GM18858 (cell line): ENCODE results near the gene PLXNC1.
A peak's percentile ranks its signal among the peaks of the same experiment; 100 is the strongest.

Source experiments
- ATAC-seq: cut with Tn5 transposase; IDR thresholded peaks from one replicate; pipeline ENCODE4 v1.9.1; 2021; ENCODE audit not compliant: unreplicated experiment

PLXNC1 gene

DNA sequence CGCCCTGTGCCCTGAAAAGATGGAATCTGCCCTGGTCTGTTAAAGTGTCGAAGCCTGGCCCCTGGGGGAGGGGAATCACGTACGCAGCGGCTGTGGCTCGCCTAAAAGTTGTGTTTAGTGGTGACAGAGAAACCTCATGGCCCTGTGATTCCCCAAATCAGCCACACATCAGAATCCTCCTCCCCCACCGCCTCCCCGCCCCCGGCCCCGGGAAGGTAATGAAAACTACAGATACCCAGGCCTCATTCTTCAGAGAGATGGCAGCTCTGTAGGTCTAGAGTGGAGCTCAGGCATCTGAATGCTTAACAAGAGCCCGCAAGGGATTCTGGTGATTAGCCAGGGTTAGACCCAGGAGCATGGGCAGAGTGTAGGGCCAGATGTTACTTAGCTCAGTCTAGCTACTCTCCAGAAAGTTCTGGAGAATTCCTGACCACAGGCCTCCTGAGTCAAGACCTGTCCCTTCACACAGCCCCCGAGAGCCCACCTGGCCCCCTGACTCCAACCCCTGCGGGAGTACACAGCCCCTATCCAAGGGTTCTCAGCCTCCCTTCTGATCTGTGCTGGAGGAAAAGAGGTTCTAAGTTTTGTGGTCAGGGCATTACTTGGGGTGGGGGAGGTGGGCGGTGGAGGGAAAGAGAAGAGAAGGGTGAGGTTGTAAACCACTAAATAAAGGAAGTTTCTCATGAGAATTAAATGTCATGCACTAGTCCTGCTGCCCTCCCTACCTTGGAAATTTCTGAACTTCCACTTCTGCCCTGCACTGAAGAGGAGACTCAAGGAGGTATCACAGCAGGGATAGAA lies 114.8 kb downstream of the PLXNC1 start:
- ATAC-seq = peak; percentile 31

DNA sequence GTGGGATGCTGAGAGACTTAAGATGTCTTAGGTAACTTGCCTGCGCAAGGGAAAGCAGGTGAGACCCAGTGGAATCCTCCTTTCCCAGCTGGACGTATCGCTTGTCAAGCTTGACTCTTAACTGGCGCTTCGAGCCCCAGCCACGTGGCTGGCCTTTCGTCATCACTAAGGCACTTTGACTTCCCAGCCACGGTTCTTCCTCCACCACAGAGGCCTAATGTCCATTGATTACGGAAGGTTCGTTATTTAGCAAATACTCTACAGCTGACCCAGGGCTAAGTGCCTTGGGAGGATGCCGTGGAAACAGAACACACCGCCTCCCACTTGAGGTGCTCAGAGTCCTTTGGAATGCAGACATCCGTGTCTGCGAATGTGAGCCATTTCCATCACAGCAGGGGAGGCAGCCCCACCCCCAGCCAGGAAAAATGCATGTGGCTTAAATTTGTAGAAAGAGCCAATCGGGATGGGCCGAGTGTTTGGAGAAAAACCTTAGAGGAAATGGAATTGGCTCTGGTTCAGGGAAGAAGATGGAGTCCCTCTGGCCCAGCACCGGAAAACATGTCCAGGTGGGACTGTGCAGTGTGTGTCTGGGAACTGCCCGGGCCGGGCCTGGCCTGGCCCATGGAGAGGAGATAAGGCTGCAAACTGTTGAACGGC lies 115.7 kb downstream of the PLXNC1 start:
- ATAC-seq = no peak

DNA sequence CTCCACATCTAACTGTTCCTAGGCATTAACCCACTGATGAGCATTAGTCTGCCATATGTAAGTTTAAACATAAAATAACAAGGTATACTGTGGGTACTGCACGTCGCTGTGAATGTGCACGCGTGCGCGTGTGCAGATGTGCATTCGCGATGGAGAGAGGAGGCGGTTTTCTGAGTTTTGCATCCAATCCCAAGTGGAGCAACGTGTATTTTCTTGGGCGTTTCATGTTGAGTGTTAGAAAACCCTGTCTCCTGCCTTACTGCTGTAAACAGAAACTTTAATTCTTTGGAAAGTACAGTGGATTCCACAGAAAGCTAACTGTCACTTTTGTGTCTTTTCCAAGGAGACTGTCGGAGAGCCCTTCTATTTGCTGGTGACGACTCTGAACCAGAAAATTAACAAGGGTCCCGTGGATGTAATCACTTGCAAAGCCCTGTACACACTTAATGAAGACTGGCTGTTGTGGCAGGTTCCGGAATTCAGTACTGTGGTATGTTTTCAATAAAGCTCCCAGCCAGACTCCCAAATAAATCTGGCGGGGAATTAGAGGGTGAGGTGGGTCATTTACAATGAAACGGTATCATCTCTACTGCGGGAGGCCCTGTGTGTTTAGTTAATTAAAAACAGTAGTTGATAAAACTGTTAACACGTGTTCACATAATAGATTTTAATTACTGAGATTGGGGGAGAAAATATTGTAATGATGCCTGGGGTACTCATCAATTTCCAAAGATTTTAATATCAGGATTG lies 116.5 kb downstream of the PLXNC1 start:
- ATAC-seq = no peak

DNA sequence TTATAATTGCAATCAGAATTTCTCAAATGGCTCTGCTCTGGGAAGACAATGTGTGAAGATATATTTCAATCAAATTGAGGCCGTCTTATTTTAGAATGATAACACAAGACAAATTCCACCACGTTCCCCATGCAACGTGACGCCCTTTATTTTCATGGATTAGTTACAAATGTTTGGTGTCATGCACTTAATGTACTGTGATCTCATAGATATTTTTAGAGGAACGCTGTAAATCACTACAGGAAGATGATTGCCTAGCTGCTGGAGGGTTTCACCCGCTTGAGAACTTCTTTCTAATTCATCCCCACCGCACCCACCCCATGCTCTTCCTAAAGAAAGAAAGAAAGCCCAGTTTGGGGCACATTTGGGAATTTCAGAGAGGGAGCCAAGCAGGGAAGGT lies 117.2 kb downstream of the PLXNC1 start:
- ATAC-seq = no peak

DNA sequence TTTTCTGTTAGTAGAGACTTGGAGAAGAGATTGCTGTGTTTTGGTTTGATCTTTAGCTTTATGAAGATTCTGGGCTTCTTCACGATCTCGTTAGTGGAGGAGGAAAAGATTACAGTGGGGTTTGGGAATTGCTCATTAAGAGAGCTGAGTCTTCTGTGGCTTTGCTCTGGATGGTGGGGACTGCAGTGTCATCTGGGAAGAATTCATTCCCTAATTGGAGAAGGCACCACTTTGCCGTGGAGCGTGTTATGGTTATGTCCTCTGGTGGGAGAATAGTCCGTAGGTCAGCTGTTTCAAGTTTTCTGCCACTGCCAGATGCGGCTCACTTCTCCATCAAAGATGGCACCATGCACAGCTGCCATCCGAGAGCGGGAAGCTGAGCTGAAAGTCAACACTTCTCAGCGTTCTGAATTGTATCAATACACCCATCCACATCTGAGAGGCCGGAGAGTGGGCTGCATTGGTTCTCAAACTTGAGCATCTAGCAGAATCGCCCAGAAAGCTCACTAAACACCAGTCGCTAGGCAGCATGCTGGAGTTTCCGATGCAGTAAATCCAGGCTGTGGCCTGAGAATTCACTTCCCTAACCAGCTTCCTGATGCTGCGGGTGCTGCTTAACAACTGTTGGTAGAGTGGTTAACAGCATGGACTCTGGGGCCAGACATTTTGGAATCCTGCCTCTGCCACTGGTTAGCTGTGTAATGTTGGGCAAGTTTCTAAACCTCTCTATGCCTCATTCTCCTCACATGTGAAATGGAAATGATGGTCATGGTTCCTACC lies 117.8 kb downstream of the PLXNC1 start:
- no peak for ATAC-seq

DNA sequence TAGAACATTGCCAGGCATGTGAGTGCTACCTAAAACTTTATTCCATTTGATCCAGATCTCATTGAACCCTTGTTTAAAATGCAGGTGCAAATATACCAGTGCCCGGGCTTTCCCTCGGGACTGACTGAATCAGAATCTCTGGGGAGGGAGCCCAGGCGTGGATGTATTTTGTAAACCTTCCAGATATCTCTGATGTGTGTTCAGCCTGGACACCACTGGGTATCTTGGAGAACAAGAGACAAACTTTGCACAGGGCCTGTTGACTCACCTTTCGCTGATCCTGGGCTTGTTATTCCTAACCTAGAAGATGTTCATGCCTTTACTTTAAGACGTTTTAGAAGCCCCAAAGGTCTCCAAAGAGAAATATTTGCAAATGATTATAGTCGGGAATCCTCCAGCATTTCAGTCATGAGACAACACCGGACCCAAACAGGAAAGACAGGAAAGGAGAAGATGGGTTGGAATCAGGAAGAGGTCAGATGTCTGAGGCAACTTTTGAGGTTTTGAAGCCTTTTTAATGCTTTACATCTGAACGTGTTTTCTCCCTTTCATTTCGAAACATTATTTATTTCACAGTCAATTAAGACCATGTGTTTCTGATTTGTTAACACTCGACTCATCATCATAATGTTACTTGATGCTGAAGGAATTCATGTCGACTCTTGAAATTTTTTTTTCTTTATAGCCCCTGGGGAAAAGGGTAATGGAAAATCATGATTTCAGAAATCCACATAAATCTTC lies 118.6 kb downstream of the PLXNC1 start:
- ATAC-seq = no peak

DNA sequence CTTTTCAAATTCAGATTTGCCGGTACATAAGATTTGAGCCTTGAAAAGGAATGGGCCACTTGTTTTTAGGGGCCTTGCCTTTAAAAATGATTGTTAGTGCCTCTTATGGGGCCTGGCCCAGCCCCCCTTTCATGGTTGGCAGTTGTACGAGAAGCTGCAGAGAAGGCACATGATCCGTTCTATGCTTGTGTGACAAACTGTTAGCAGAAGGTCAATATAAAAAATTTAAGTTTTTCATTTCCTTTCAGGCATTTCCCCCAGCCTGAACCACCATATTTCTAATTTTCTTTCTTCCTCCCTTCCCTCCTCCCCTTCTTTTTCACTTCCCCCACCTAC lies 119.1 kb downstream of the PLXNC1 start:
- no peak for ATAC-seq

DNA sequence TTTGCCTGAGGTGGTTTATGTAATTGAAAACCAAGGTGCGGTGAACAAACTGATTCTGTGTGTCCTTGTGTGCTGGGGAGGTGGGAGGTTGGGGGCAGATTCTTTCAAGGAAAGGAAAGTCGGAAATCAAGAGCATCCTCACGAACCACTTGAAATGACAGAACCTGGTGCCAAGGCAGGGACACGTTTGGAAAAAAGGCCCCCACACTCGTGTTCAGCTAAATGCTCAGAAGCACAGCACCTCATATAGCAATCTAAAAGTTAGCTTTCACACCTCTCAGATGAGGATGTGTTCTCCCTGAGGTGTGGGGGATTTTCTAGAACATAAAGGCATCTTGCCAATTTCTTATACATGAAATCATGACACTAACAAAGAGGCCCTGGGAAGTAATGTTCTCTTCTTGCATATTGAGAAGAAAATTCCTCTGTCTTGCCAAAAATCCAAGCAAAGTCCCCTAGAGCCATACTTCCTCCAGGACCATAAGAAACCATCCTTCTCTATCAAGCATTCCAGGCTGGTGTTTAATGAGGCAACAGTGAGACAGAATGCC lies 119.6 kb downstream of the PLXNC1 start:
- peak; percentile 28 for ATAC-seq

DNA sequence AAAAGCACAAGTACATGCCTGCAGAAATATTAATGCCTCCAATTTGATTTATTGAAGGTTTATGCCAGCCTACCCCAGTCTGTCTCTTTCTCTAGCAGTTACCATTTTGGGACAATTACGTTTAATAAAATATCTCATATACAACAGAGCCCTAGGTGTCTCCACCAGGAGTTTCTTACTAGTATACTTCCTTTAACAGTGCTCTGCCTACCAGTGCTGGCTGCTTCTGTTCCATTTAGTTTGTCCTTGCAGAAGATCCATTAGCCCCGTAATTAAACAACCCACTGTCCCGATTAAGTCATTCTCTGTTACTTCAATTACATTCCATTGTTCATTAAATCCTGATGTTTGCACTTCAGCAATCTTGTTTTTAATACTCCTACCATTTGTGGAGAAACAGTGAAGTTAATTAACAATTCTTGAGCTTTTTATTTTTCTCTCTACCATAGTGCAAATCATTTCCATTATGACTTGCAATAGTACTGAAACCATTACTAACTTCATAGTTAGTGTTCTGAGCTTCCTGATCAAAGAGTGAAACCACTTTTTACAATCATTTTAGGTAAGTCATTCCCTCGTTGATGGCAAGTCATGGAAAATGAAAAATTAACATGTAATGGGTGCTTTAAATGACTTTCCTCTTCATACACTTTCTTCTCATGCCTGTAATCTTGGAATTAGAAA lies 121.1 kb downstream of the PLXNC1 start:
- ATAC-seq = peak; percentile 64

DNA sequence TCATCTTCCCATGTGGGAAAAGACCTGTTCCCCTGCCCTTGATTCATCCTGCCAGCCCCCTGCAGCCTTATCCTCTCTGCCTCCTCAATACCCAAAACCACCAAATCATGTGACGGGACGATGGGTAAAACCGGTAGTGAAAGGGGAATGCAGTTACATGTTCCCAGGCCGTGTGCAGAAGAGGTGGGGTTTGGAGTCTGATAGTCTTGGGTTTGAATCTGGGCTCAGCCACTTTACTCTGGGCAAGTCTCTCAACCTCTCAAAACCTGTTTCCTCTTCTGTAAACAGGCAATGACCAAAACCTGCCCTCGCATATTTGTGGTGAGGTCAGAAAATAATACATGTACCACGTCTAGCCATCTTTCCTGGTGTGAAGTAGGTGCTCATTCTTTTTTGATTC lies 123.0 kb downstream of the PLXNC1 start:
- ATAC-seq = no peak

DNA sequence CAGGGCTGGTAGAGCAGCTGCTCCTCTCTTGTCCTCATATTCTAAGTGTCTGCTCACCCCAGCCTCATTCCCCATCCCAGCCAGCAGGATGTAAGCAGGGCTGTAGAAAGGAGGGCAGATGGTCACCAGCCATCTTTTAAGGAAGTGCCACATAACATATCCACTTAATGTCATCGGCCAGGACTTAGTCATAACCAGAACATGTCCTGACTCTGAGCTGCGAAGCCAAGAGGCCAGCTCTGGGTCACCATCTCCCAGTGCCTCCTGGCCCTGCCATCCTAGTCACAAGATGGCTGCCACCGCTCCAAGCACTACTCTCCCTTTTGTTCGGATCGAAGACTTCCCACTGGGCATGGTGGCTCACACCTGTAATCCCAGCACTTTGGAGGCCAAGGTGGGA lies 123.9 kb downstream of the PLXNC1 start:
- no peak for ATAC-seq

DNA sequence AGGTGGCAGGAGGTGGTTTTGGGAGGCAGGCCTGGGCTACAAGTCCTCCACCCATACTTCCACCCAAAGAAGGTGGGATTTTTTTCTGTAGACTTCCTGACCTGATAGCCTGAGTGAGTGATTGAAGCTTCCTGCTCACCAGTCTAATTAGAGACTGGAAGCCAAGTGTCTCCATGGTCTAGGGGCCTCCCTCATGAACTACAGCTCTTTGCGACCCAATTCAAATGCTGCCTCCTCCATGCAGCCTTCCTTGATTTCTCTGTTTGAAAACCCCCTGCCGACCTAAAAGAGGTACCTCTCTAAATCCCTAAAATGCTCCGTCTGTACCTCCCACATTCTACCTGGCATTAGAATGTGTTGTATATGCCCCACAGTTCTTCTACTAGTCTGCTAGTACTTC lies 124.9 kb downstream of the PLXNC1 start:
- ATAC-seq = no peak

DNA sequence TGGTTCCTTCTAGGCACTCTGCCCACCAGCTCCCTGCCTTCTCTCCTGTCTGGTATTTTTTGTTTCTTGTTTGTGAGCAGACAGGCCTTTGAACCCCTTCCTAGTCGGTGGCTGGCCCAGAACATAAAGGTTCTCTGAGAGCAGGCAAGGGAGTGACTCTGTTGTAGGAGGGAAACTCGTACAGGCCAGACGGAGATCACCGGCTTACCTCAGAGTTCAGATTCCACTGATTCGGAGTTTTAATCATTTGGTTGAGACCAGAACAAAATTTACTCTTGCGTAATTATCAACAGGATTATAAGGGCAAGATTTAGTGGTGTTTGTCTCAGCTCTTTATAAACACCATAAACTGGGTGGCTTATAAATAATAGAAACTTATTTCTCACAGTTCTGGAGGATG lies 128.3 kb downstream of the PLXNC1 start:
- no peak for ATAC-seq

DNA sequence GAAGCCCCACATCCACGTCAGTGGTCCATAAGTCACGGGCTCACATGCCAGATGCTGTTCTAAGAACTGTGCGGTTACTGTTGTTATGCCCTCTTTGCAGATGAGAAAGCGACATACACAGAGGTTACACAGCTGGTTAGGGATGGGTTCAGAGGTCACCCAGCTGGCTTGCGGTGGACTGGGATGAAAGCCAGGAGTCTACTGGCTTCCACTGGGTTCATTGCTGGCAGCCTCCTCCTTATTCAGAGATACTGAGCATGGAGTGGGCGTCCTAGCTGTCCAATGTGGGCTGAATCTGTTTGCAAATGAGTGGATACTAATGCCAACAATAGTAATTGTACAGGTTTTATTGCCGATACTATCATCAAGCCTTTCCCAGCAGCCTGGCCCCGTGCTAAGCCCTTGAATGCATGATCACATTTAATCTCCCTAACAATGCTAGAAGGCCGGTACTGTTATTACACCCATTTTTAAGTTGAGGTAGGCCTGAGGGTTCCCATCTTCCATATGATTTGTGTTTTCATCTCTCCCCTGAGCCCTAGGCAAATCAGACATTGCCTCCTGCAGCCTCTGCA lies 129.1 kb downstream of the PLXNC1 start:
- ATAC-seq = no peak

DNA sequence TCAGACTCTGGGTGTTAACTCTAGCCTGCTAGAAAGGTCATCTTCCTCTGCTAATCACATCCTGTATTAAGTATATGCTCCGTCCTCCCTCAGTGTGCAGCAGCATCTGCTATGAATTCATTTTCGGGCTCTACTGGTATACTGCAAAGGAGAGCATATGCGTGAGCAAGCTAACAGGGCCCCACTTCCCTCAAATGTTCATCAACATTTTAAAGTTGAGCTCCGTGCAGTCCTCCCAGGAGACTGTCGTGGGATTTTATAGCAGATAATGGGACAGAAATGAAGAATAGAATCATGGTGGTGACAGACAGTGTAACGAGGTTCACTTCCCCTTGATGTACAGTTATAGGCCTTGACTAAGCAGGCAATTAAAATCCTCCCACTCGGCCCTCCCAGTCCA lies 131.7 kb downstream of the PLXNC1 start:
- ATAC-seq = no peak

DNA sequence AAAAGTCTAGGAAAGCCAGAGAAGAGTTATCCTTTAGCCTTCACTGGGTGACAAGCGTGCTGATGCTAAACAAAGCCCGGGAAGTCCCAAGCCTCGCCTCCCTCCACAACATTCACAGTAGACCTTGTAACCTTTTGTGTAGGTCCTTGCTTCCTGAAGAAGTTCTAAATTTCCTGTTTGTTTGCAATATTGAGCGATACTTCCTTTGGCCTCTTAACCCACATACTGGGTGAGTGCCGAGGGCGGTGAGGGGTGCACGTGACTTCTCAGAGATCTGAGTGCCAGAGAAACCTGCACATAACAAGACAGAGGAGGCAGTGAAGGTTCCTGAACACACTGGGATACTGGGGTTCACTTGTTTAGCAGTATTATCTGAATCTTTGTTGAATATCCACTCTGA lies 134.3 kb downstream of the PLXNC1 start:
- ATAC-seq = no peak

DNA sequence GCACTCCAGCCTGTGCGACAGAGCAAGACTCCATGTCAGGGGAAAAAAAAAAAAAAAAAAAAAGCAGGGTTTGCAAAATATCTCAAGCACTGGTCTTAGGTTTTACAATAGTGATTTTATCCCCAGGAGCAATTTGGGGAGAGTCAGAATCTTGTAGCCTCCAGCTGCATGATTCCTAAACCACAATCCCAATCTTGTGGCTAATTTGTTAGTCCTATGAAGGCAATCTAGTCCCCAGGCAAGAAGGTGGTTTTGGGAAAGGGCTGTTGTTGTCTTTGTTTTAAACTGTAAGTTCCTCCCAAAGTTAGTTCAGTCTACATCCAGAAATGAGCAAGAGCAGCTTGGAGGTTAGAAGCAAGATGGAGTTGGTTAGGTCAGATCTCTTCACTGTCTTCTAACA lies 135.7 kb downstream of the PLXNC1 start:
- no peak for ATAC-seq

DNA sequence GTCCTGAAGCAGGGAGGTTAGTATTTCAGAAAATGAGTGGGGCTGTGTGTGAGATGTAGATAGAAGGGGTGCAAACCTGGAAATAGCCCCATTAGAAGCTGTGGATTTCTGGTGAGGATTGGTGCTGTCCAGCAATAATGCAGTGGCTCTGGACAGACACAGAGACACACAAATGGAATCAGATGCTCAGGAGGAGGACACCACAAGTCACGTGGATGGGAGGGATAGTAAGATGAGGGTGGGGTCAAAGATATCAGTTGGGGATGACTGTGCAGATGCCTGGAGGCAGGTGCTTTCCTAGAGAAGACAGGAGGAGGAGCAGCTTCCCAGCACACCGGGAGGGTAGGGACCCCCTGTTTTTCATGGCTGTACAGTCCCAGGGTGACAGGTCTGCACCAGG lies 136.5 kb downstream of the PLXNC1 start:
- ATAC-seq = no peak

DNA sequence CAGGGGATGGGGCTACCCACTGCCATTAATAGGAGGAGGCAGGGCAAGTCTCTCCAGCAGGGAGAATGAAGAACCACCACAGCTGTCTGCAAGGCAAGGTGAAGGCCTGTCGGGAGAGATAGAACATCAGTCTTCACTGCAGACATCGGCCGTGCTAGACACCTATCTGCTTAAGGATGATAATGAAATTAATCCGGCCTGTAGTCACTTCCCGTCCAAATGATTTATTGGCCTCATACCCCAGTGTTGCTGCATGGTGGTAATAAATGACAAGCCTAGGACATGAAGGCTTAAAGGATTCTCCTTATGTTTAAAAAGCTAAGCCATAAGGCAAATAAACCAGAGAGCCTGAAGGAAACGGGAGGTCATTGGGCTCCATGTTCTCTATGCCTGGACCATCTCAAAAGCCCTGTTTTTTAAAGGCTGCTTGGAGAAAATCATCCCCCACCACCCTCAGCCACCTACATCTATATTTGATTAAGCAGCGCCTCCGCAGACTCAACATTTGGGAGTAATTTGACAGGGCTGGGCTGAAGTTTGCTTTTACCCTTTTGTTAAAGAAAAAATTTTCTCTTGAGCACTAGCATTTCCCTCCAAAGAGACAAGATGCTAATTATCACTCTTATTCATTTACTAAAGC lies 137.7 kb downstream of the PLXNC1 start:
- no peak for ATAC-seq
